ENCODE measurements around the gene NDRG3. TPM values are rescaled to one million over a fixed set of nuclear protein-coding genes. Genes with fewer than 3 reads are reported as not detected.
A peak's percentile ranks its signal among the peaks of the same experiment; 100 is the strongest.
"Not testable (repeated sequence)": the region's sequence is repeated elsewhere in the genome, so short reads cannot be mapped to it uniquely, and the experiment has no call there.

NDRG3 gene
- total and polyA plus RNA-seq, 2 experiments from 2014 or later, result 31.1 to 43.4 TPM

DNA sequence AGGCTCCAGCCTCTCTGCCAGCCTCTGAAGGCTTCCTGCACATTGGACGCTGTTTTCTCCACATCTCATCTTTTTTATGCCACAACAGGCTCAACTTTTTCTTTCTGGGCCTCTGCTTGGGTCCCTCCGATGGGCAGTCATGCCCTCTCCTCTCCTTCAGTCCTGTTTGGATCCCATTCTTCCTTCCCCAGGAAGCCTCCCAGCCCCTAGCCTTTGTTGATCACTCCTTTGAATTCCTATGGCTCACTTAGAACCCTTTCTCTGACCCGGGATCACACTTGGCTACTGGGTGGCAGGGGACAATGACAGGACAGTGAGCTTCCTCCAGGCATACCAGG is 104.4 kb downstream of the NDRG3 start:
- DNase-seq (ENCODE audit: low read depth in 1 of 2, low spot score in 1 of 2), result no peak
- no peak overlapping the region for H3K27ac ChIP-seq
- TF ChIP-seq, protein P1, sequence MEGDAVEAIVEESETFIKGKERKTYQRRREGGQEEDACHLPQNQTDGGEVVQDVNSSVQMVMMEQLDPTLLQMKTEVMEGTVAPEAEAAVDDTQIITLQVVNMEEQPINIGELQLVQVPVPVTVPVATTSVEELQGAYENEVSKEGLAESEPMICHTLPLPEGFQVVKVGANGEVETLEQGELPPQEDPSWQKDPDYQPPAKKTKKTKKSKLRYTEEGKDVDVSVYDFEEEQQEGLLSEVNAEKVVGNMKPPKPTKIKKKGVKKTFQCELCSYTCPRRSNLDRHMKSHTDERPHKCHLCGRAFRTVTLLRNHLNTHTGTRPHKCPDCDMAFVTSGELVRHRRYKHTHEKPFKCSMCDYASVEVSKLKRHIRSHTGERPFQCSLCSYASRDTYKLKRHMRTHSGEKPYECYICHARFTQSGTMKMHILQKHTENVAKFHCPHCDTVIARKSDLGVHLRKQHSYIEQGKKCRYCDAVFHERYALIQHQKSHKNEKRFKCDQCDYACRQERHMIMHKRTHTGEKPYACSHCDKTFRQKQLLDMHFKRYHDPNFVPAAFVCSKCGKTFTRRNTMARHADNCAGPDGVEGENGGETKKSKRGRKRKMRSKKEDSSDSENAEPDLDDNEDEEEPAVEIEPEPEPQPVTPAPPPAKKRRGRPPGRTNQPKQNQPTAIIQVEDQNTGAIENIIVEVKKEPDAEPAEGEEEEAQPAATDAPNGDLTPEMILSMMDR (IDR thresholded peaks at IDR 0.05; ENCODE audit: low read depth, low read length), result no peak

DNA sequence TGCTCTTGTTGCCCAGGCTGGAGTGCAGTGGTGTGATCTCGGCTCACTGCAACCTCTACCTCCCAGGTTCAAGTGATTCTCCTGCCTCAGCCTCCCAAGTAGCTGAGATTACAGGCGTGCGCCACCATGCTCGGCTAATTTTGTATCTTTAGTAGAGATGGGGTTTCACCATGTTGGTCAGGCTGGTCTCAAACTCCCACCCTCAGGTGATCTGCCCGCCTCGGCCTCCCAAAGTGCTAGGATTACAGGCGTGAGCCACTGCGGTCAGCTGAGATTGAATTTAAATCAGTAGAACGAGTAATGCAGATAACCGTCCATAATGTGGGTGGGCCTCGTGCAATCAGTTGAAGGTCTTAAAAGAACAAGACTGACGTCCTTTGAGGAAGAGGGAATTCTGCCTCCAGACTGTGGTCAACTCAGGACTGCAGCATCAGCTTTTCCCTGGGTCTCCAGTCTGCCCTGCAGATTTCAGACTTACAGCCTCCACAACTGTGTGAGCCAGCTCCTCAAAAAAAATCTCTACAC is 107.0 kb downstream of the NDRG3 start:
- not testable (repeated sequence) for H3K27ac ChIP-seq; H3K27me3 ChIP-seq; H3K36me3 ChIP-seq; H3K4me1 ChIP-seq (ENCODE audit: low read depth); H3K9me3 ChIP-seq (ENCODE audit: low read depth); H3K4me3 ChIP-seq; DNase-seq (ENCODE audit: low read depth in 1 of 2, low spot score in 1 of 2)

More for the DNA sequence above, 104.4 kb downstream of the NDRG3 start:
- Histone ChIP-seq H3K36me3 (no peaks in the 10 kb centered on the region), H3K4me1 (ENCODE audit: low read depth) (no peaks in the 10 kb centered on the region), H3K4me3 (no peak overlapping the region), H3K27me3 (no peaks in the 10 kb centered on the region), H3K9me3 (ENCODE audit: low read depth) (no peaks in the 10 kb centered on the region)

DNA sequence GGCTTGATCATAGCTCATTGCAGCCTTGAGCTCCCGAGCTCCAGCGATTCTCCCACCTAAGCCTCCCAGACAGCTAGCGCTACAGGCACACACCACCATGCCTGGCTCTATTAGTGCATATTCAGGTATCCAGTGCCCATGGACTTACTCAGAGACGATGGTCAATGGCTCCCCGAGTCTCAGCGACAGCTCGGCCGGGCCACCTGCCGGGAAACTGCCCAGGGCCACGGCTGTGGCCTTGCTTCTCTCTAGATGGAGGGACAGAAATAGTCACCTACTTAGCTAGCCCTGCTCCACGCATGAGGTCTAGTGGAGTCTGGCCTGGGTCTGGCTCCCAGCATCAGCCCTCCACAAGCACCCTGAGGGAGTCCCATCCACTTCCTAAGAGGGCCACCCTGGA is 111.5 kb downstream of the NDRG3 start:
- Histone ChIP-seq H3K36me3 (no peaks in the 10 kb centered on the region), H3K27me3 (no peaks in the 10 kb centered on the region), H3K4me1 (ENCODE audit: low read depth) (no peaks in the 10 kb centered on the region), H3K27ac (no peak overlapping the region), H3K4me3 (no peak overlapping the region), H3K9me3 (ENCODE audit: low read depth) (no peaks in the 10 kb centered on the region)
- TF ChIP-seq, protein P1 (IDR thresholded peaks at IDR 0.05; ENCODE audit: low read depth, low read length), result no peak
- no peak for DNase-seq (ENCODE audit: low read depth in 1 of 2, low spot score in 1 of 2)

DNA sequence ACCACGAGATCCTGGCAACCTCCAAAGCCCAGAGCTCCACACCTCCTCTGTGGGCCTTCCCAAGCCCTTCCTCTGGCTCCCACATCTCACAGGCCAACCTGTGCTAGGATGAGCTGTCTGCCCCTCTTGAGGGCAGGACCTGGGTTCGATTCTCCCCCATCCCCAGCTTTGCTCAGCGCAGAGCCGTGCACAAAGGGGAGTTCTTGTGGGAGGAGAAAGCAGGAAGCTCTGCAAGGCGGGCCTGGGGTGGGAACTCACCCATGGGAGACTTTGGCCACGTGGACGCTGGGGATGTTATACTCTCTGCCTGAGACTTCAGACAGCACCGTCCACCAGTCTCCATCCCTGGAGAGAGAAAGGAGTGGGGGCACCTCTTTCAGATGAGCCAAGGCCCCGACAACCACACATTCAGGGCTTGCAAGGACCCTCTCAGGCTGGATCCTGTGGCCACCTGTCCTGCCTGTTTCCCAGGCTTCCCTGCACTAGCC is 112.6 kb downstream of the NDRG3 start:
- no peaks in the 10 kb centered on the region for H3K27me3 ChIP-seq
- no peak overlapping the region for H3K27ac ChIP-seq
- DNase-seq (ENCODE audit: low read depth in 1 of 2, low spot score in 1 of 2), result no peak
- H3K4me3 ChIP-seq, result no peak overlapping the region
- TF ChIP-seq, protein P1 (IDR thresholded peaks at IDR 0.05; ENCODE audit: low read depth, low read length), result no peak
- H3K4me1 ChIP-seq (ENCODE audit: low read depth), result no peaks in the 10 kb centered on the region
- no peaks in the 10 kb centered on the region for H3K36me3 ChIP-seq
- H3K9me3 ChIP-seq (ENCODE audit: low read depth), result no peaks in the 10 kb centered on the region

DNA sequence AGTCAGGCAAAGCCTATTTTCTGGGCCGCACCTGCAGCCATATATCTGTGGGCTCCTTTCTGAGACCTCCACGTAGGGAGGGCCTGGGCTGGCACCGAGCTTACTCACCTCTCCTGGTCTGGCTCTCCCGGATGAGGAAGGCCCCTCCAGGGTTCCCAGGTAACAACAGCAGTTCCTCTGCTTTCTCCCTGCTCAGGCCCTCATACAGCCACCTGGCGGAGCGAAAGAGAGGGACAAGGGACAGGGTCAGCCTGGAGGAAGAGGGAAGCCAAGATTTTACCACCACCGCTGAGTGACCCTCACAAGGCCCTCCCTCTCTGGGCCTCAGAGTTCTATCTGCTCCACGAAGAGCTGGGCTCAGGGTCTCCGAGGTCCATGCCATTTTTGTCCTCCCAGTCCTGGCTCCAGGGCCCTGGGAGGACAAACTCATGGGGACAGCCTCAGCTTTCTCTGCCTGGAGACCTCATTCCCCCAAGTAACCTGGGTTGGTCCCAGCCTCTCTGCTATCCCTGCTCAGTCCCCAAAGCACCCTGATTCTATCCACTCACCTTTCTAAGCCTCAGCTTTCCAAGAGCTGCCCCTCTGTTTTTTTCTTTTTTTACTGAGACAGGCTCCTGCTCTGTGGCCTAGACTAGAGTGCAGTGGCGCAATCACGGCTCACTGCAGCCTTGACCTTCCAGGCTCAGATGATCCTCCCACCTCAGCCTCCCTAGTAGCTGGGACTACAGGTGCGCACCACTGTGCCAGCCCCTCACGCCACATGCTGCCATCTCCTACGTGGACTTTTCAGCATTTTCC is 113.2 kb downstream of the NDRG3 start:
- H3K27ac ChIP-seq, result no peak overlapping the region
- H3K27me3 ChIP-seq, result no peaks in the 10 kb centered on the region
- TF ChIP-seq, protein P1 (IDR thresholded peaks at IDR 0.05; ENCODE audit: low read depth, low read length), result no peak
- H3K36me3 ChIP-seq, result no peaks in the 10 kb centered on the region
- H3K9me3 ChIP-seq (ENCODE audit: low read depth), result no peaks in the 10 kb centered on the region
- no peaks in the 10 kb centered on the region for H3K4me1 ChIP-seq (ENCODE audit: low read depth)
- no peak overlapping the region for H3K4me3 ChIP-seq
- peak in 1 of 2 donors; percentile 13 for DNase-seq (ENCODE audit: low read depth in 1 of 2, low spot score in 1 of 2)

DNA sequence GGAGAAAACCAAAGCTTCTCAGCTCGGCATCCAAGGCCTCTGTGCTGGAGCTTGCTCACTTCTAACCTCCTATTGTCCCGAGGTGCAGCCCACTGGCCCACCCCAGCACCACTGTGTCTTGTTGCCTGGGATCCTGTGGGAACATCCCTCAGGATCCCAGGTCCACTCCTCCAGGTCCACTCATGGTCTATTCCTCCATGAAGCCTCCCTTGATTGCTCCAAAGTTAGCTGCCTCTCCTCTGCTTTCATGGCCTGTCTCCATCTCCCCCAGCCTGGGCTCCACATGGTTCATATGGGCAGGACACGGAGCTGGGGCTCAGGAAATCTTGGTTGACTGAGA is 113.8 kb downstream of the NDRG3 start:
- TF ChIP-seq, protein P1 (IDR thresholded peaks at IDR 0.05; ENCODE audit: low read depth, low read length), result no peak
- Histone ChIP-seq H3K9me3 (ENCODE audit: low read depth) (no peaks in the 10 kb centered on the region), H3K36me3 (no peaks in the 10 kb centered on the region), H3K4me1 (ENCODE audit: low read depth) (no peaks in the 10 kb centered on the region), H3K27ac (no peak overlapping the region), H3K27me3 (no peaks in the 10 kb centered on the region), H3K4me3 (no peak overlapping the region)
- DNase-seq (ENCODE audit: low read depth in 1 of 2, low spot score in 1 of 2), result no peak

Data from cardiac muscle cell (in vitro differentiated cells and primary cell).